Liver (tissue), 9 donors: ENCODE data around the gene ZNF148. TPM values are rescaled to one million over a fixed set of nuclear protein-coding genes. Genes with fewer than 3 reads are reported as not detected.

ENCODE experiments used
- DNase-seq: peaks from one replicate; pipeline ENCODE4 v3.0.0-alpha.2; 2017; ENCODE audit warnings: low spot score
- H3K27ac ChIP-seq, 2 donors: one replicate each; pipeline ENCODE4 v1.7.0; 2013; ENCODE audit warnings: inconsistent platforms in 2 of 2, low read length in 2 of 2, control low read depth in 1 of 2, low read depth in 1 of 2, mild to moderate bottlenecking in 1 of 2
- H3K27me3 ChIP-seq, 4 donors: one replicate each; pipeline versions ENCODE4 v1.6.1 to v1.7.0; 2013; ENCODE audit warnings: low read length in 3 of 4, inconsistent platforms in 1 of 4, mild to moderate bottlenecking in 1 of 4, moderate library complexity in 1 of 4; ENCODE audit not compliant: control insufficient read depth in 4 of 4, insufficient read depth in 4 of 4
- H3K36me3 ChIP-seq, 4 donors: one replicate each; pipeline versions ENCODE4 v1.6.1 to v1.7.0; 2013; ENCODE audit warnings: low read length in 3 of 4, mild to moderate bottlenecking in 3 of 4, low read depth in 1 of 4, moderate library complexity in 1 of 4; ENCODE audit not compliant: control insufficient read depth in 4 of 4, insufficient read depth in 3 of 4
- H3K4me1 ChIP-seq, 4 donors: one replicate each; pipeline versions ENCODE4 v1.6.1 to v1.7.0; 2013; ENCODE audit warnings: low read length in 3 of 4, mild to moderate bottlenecking in 3 of 4, moderate library complexity in 1 of 4; ENCODE audit not compliant: control insufficient read depth in 4 of 4, insufficient read depth in 4 of 4
- H3K4me3 ChIP-seq, 3 donors: one replicate each; pipeline versions ENCODE4 v1.6.1 to v1.7.0; 2013; ENCODE audit warnings: low read length in 3 of 3, control low read depth in 1 of 3, low read depth in 1 of 3, mild to moderate bottlenecking in 1 of 3
- H3K9ac ChIP-seq, 2 donors: one replicate each; pipeline ENCODE4 v1.7.0; 2013; ENCODE audit warnings: low read length in 2 of 2, mild to moderate bottlenecking in 2 of 2, moderate library complexity in 2 of 2, control low read depth in 1 of 2, low read depth in 1 of 2
- H3K9me3 ChIP-seq, 4 donors: one replicate each; pipeline versions ENCODE4 v1.6.1 to v1.7.0; 2013; ENCODE audit warnings: low read length in 3 of 4; ENCODE audit not compliant: control insufficient read depth in 4 of 4
- ATF3 ChIP-seq: IDR thresholded peaks from 2 replicates; pipeline ENCODE4 v1.6.1; 2016; ENCODE audit warnings: antibody characterized with exemption
- CTCF ChIP-seq: fragments of 150-350 bp; IDR thresholded peaks from 2 replicates; pipeline ENCODE4 v1.5.1; 2017; ENCODE audit warnings: improper control_type of control experiment, low read depth, low read length; ENCODE audit not compliant: missing input control
- EGR1 ChIP-seq, 2 donors: IDR thresholded peaks; 2 replicates each; pipeline ENCODE4 v1.6.1; 2016 to 2018; ENCODE audit warnings: antibody characterized with exemption in 2 of 2, low read depth in 2 of 2
- FOXA1 ChIP-seq: IDR thresholded peaks from 2 replicates; pipeline ENCODE4 v1.6.1; 2016; ENCODE audit warnings: antibody characterized with exemption
- FOXA2 ChIP-seq: IDR thresholded peaks from 2 replicates; pipeline ENCODE4 v1.6.1; 2016; ENCODE audit warnings: antibody characterized with exemption
- GABPA ChIP-seq, 2 donors: IDR thresholded peaks in 1 of 2; conservative IDR thresholded peaks in 1 of 2; 2 replicates each; pipeline ENCODE4 v1.6.1; 2016; ENCODE audit warnings: antibody characterized with exemption in 2 of 2, mild to moderate bottlenecking in 1 of 2, moderate library complexity in 1 of 2
- HNF4A ChIP-seq, 2 donors: conservative IDR thresholded peaks; 2 replicates each; pipeline ENCODE4 v1.6.1; 2016; ENCODE audit warnings: antibody characterized with exemption in 2 of 2, mild to moderate bottlenecking in 2 of 2
- HNF4G ChIP-seq: IDR thresholded peaks from 2 replicates; pipeline ENCODE4 v1.6.1; 2016; ENCODE audit warnings: antibody characterized with exemption
- JUND ChIP-seq, 2 donors: IDR thresholded peaks; 2 replicates each; pipeline ENCODE4 v1.6.1; 2016; ENCODE audit warnings: antibody characterized with exemption in 2 of 2
- MAX ChIP-seq: IDR thresholded peaks from 2 replicates; pipeline ENCODE4 v1.6.1; 2016; ENCODE audit warnings: antibody characterized with exemption
- NR2F2 ChIP-seq: IDR thresholded peaks from 2 replicates; pipeline ENCODE4 v1.6.1; 2016; ENCODE audit warnings: antibody characterized with exemption
- RAD21 ChIP-seq, 2 donors: IDR thresholded peaks; 2 replicates each; pipeline ENCODE4 v1.6.1; 2016; ENCODE audit warnings: antibody characterized with exemption in 2 of 2, mild to moderate bottlenecking in 2 of 2
- REST ChIP-seq: IDR thresholded peaks from 2 replicates; pipeline ENCODE4 v1.6.1; 2016; ENCODE audit warnings: antibody characterized with exemption, mild to moderate bottlenecking
- RXRA ChIP-seq, 2 donors: IDR thresholded peaks; 2 replicates each; pipeline ENCODE4 v1.6.1; 2017 to 2018; ENCODE audit warnings: antibody characterized with exemption in 2 of 2, mild to moderate bottlenecking in 1 of 2
- SP1 ChIP-seq: IDR thresholded peaks from 2 replicates; pipeline ENCODE4 v1.6.1; 2018; ENCODE audit warnings: antibody characterized with exemption, mild to moderate bottlenecking
- TAF1 ChIP-seq: conservative IDR thresholded peaks from 2 replicates; pipeline ENCODE4 v1.6.1; 2016; ENCODE audit warnings: antibody characterized with exemption, mild to moderate bottlenecking
- YY1 ChIP-seq: IDR thresholded peaks from 2 replicates; pipeline ENCODE4 v1.6.1; 2016; ENCODE audit warnings: antibody characterized with exemption, mild to moderate bottlenecking
- WGBS: extraction: QIAGEN DNeasy Blood & Tissue Kit; methylation state at CpG from one replicate; pipeline ENCODE4 v1.1.7; 2013; 5-methylcytosine and 5-hydroxymethylcytosine counted together
- polyA plus RNA-seq, 2 donors: library from polyadenylated mRNA; stranded (reverse) in 1 of 2; unstranded in 1 of 2; fragments of 200-250 nt in 1 of 2; fragments of >200 nt in 1 of 2; fragmentation: Nextera tagmentation in 1 of 2; extraction: Ambion mirVana in 1 of 2; gene quantifications; one replicate each; pipeline versions ENCODE4 v1.2.1 to v1.2.3, GENCODE V29; 2013 to 2015
- total RNA-seq, 2 donors: library from RNA; depleted of rRNA; stranded (reverse); fragments of >200 nt; gene quantifications; one replicate each; pipeline ENCODE4 v1.2.3, GENCODE V29; 2014
- TF ChIP-seq, protein P1 (sequence below): IDR thresholded peaks from 2 replicates; pipeline ENCODE4 v1.6.1; 2016; ENCODE audit warnings: antibody characterized with exemption
- donor health status: healthy.
- donor health status: healthy.
- donor health status: healthy.
- donor health status: healthy.
- donor health status: healthy.

The ZNF148 gene
- total and polyA plus RNA-seq, 4 donors: 4.0 to 20.3 (median 17.1) TPM

GRCh38 chr3:125231895-125232294 is 143.2 kb downstream of the ZNF148 start:
- Histone ChIP-seq H3K9ac (no peak overlapping the region), H3K36me3 (peaks cover 0 to 19% (median 16%) of the 10 kb centered on the region in 4 donors), H3K9me3 (peaks cover 0 to 1% (median 0%) of the 10 kb centered on the region in 4 donors), H3K4me1 (no peaks in the 10 kb centered on the region), H3K4me3 (no peak overlapping the region), H3K27me3 (no peaks in the 10 kb centered on the region), H3K27ac (no peak overlapping the region)
- 90% methylated on average over 3 of the region's 3 CpGs for WGBS
- no peak for DNase-seq
- TF ChIP-seq NR2F2 (no peak), EGR1 (IDR thresholded peaks at IDR 0.05; ENCODE audit: low read depth in 2 of 2) (no peak), HNF4A (conservative IDR thresholded peaks at IDR 0.05) (no peak), MAX (no peak), JUND (IDR thresholded peaks at IDR 0.05) (no peak), FOXA1 (no peak), FOXA2 (no peak), GABPA (IDR thresholded peaks at IDR 0.05 in 1 of 2, conservative IDR thresholded peaks at IDR 0.05 in 1 of 2) (no peak), ATF3 (no peak), TAF1 (no peak), REST (no peak), YY1 (no peak), SP1 (no peak), RAD21 (IDR thresholded peaks at IDR 0.05) (no peak), RXRA (IDR thresholded peaks at IDR 0.05) (no peak), HNF4G (no peak), CTCF (no peak)
- TF ChIP-seq, protein P1, sequence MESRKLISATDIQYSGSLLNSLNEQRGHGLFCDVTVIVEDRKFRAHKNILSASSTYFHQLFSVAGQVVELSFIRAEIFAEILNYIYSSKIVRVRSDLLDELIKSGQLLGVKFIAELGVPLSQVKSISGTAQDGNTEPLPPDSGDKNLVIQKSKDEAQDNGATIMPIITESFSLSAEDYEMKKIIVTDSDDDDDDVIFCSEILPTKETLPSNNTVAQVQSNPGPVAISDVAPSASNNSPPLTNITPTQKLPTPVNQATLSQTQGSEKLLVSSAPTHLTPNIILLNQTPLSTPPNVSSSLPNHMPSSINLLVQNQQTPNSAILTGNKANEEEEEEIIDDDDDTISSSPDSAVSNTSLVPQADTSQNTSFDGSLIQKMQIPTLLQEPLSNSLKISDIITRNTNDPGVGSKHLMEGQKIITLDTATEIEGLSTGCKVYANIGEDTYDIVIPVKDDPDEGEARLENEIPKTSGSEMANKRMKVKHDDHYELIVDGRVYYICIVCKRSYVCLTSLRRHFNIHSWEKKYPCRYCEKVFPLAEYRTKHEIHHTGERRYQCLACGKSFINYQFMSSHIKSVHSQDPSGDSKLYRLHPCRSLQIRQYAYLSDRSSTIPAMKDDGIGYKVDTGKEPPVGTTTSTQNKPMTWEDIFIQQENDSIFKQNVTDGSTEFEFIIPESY: no peak
